Esophagus muscularis mucosa (tissue), 3 donors: ENCODE data around the gene GSTCD.

Experiments
- CTCF ChIP-seq, 3 experiments: fragments of 200-600 bp in 2 of 3; fragments of 450-650 bp in 1 of 3; sonication (generic) in 2 of 3; IDR thresholded peaks; one replicate each; pipeline ENCODE4 v1.5.1; 2017 to 2019; ENCODE audit warnings: antibody characterized with exemption in 3 of 3, mild to moderate bottlenecking in 2 of 3, moderate library complexity in 1 of 3
- POLR2A ChIP-seq: fragments of 450-650 bp; IDR thresholded peaks from one replicate; pipeline ENCODE4 v1.6.1; 2017; ENCODE audit warnings: antibody characterized with exemption, moderate library complexity, mild to moderate bottlenecking, low read depth

- no peak for TF ChIP-seq POLR2A
- no peak for TF ChIP-seq CTCF (IDR thresholded peaks at IDR 0.05)
These were observed 43.2 kb downstream of the GSTCD start for GRCh38 chr4:105751718-105752299.
